Measurements from ENCODE around the gene PARVG. TPM values are rescaled to one million over a fixed set of nuclear protein-coding genes. Genes with fewer than 3 reads are reported as not detected.
A peak's percentile ranks its signal among the peaks of the same experiment; 100 is the strongest.

The PARVG gene
- total and polyA plus RNA-seq, 12 donors: 1.4 to 61.1 (median 14.8) TPM

- 88 to 92% (median 90%) methylated on average over 6 of the region's 6 CpGs for WGBS, 4 donors
- H3K9me3 ChIP-seq (replicated peaks in 1 of 3): no peaks in the 10 kb centered on the region
- H3K4me1 ChIP-seq (replicated peaks in 1 of 2): no peaks in the 10 kb centered on the region
- intact Hi-C loops (cut with DNase I): no loop called here
- no peak overlapping the region for H3K27ac ChIP-seq
- no peak for TF ChIP-seq POLR2A (IDR thresholded peaks at IDR 0.05)
- TF ChIP-seq, protein P1, sequence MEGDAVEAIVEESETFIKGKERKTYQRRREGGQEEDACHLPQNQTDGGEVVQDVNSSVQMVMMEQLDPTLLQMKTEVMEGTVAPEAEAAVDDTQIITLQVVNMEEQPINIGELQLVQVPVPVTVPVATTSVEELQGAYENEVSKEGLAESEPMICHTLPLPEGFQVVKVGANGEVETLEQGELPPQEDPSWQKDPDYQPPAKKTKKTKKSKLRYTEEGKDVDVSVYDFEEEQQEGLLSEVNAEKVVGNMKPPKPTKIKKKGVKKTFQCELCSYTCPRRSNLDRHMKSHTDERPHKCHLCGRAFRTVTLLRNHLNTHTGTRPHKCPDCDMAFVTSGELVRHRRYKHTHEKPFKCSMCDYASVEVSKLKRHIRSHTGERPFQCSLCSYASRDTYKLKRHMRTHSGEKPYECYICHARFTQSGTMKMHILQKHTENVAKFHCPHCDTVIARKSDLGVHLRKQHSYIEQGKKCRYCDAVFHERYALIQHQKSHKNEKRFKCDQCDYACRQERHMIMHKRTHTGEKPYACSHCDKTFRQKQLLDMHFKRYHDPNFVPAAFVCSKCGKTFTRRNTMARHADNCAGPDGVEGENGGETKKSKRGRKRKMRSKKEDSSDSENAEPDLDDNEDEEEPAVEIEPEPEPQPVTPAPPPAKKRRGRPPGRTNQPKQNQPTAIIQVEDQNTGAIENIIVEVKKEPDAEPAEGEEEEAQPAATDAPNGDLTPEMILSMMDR (IDR thresholded peaks at IDR 0.05): no peak
- H3K4me3 ChIP-seq: no peak overlapping the region
- peaks cover 0 to 20% of the 10 kb centered on the region in 2 donors for H3K36me3 ChIP-seq (replicated peaks in 1 of 2)
- no peaks in the 10 kb centered on the region for H3K27me3 ChIP-seq
- DNase-seq: no peak
Measured at GRCh38 chr22:44133161-44133560, 47.6 kb upstream of the PARVG start.

DNA sequence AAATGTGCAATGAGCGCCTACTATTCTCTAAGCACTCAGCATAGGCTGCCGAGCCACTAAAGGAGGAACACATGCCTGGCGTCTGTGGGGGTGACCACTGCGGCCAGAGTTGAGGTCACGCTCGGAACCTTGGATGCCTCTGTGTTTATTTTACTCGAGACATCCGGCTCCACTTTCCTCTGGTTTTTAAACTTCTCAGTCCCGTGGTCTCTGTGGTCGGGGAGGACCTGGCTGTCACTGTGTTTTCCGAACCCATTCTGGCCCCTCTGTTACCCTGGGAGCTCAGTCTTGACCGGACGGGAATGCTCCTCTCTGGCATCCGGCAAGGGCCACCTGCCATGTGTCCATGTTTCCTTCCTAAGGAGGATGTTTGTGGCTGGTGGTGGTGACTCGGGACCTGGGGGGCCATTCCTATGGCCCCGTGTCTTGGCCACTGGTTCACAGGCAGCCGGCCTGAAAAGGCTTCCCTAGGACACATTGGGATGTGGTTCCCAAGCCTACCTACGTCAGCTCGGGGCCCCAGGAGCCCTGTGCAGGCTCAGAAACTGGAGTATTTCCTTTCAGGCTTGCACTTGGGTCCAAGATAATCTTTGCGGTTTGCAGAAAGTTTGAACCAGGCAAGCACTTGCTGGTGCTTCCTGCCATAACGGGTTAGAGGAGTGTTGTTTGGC, 46.7 kb upstream of the PARVG start:
- intact Hi-C loops (cut with DNase I): no loop called here
- H3K27me3 ChIP-seq: no peaks in the 10 kb centered on the region
- H3K4me1 ChIP-seq (replicated peaks in 1 of 2): no peaks in the 10 kb centered on the region
- no peak overlapping the region for H3K27ac ChIP-seq
- 56 to 90% (median 73%) methylated on average over 14 to 21 of the region's 21 CpGs for WGBS, 4 donors
- no peak for TF ChIP-seq POLR2A (IDR thresholded peaks at IDR 0.05)
- TF ChIP-seq, protein P1 (IDR thresholded peaks at IDR 0.05): no peak
- H3K9me3 ChIP-seq (replicated peaks in 1 of 3): no peaks in the 10 kb centered on the region
- peak in 1 of 7 donors; percentile 29 for DNase-seq
- H3K4me3 ChIP-seq: no peak overlapping the region
- H3K36me3 ChIP-seq (replicated peaks in 1 of 2): peaks cover 0 to 20% of the 10 kb centered on the region in 2 donors

GRCh38 chr22:44136112-44136511, 44.6 kb upstream of the PARVG start:
- Histone ChIP-seq H3K36me3 (replicated peaks in 1 of 2) (peaks cover 0 to 20% of the 10 kb centered on the region in 2 donors), H3K9me3 (replicated peaks in 1 of 3) (no peaks in the 10 kb centered on the region), H3K4me1 (replicated peaks in 1 of 2) (no peaks in the 10 kb centered on the region), H3K27ac (no peak overlapping the region), H3K27me3 (no peaks in the 10 kb centered on the region), H3K4me3 (no peak overlapping the region)
- TF ChIP-seq POLR2A (IDR thresholded peaks at IDR 0.05): no peak
- TF ChIP-seq, protein P1 (IDR thresholded peaks at IDR 0.05): no peak
- DNase-seq: no peak
- 95 to 98% (median 95%) methylated on average over 8 of the region's 8 CpGs for WGBS, 4 donors
- intact Hi-C loops (cut with DNase I): no loop called here

DNA sequence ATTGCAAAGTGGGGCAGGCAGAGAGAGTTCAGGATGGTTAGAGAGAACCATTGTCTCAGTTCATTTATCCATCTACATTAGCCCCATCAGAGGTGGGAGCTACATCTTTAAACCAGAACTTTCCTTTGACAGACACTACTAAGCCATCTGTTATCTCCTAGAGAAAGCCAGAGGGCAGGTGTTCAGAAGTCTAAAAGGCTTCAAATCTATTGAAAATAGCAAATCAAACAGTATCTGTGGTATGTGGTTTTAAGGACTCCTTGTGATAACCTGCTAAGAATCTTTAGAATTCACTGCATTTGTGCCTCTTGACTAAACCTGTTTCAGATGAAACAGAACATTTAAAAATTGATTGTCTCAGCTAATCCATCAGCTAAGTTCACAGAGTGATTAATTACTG, 43.9 kb upstream of the PARVG start:
- DNase-seq: no peak
- H3K4me1 ChIP-seq (replicated peaks in 1 of 2): no peaks in the 10 kb centered on the region
- TF ChIP-seq, protein P1 (IDR thresholded peaks at IDR 0.05): no peak
- TF ChIP-seq POLR2A (IDR thresholded peaks at IDR 0.05): no peak
- no peaks in the 10 kb centered on the region for H3K9me3 ChIP-seq (replicated peaks in 1 of 3)
- peaks cover 0 to 20% of the 10 kb centered on the region in 2 donors for H3K36me3 ChIP-seq (replicated peaks in 1 of 2)
- intact Hi-C loops (cut with DNase I): no loop called here
- no peak overlapping the region for H3K4me3 ChIP-seq
- H3K27ac ChIP-seq: no peak overlapping the region
- no peaks in the 10 kb centered on the region for H3K27me3 ChIP-seq
